CD14-positive monocyte (primary cell): ENCODE results near the gene L1TD1. TPM values are rescaled to one million over a fixed set of nuclear protein-coding genes. Genes with fewer than 3 reads are reported as not detected.

Experiments used
- DNase-seq, 3 donors: peaks; one replicate each; pipeline ENCODE4 v3.0.0-alpha.2; 2011 to 2022
- H2AFZ ChIP-seq: 2 replicates; pipeline ENCODE4 v1.6.0; 2012; ENCODE audit warnings: mild to moderate bottlenecking, low read depth, low read length, inconsistent platforms; ENCODE audit not compliant: insufficient read depth, poor library complexity, severe bottlenecking
- H3K27ac ChIP-seq, 2 donors: 1 replicate in 1 of 2; 2 replicates in 1 of 2; pipeline ENCODE4 v1.5.1; 2012 to 2013; ENCODE audit warnings: low read length in 2 of 2, control low read depth in 1 of 2, inconsistent platforms in 1 of 2, low read depth in 1 of 2, mild to moderate bottlenecking in 1 of 2
- H3K27me3 ChIP-seq, 2 donors: one replicate each; pipeline versions ENCODE4 v1.6.0 to v1.6.1; 2011 to 2013; ENCODE audit warnings: low read length in 2 of 2; ENCODE audit not compliant: control insufficient read depth in 2 of 2, insufficient read depth in 2 of 2
- H3K36me3 ChIP-seq, 2 donors: replicated peaks in 1 of 2; 1 replicate in 1 of 2; 2 replicates in 1 of 2; pipeline versions ENCODE4 v1.5.1 to v1.6.1; 2012 to 2013; ENCODE audit warnings: low read length in 2 of 2, control low read depth in 1 of 2, inconsistent platforms in 1 of 2, mild to moderate bottlenecking in 1 of 2; ENCODE audit not compliant: insufficient read depth in 2 of 2, control insufficient read depth in 1 of 2
- H3K4me1 ChIP-seq, 2 donors: 1 replicate in 1 of 2; 2 replicates in 1 of 2; pipeline versions ENCODE4 v1.5.1 to v1.6.1; 2012 to 2013; ENCODE audit warnings: low read length in 2 of 2, control low read depth in 1 of 2, inconsistent platforms in 1 of 2, mild to moderate bottlenecking in 1 of 2, moderate library complexity in 1 of 2; ENCODE audit not compliant: insufficient read depth in 2 of 2, control insufficient read depth in 1 of 2
- H3K4me2 ChIP-seq: replicated peaks from 2 replicates; pipeline ENCODE3; 2012; ENCODE audit warnings: low read length, moderate library complexity, mild to moderate bottlenecking; ENCODE audit not compliant: poor library complexity, severe bottlenecking; ENCODE audit errors: extremely low read depth
- H3K4me3 ChIP-seq, 3 experiments: fragments of 200-600 bp in 1 of 3; sonication (generic) in 1 of 3; replicated peaks in 1 of 3; 1 replicate in 2 of 3; 2 replicates in 1 of 3; pipeline ENCODE4 v1.5.1; 2011 to 2013; ENCODE audit warnings: low read length in 3 of 3, mild to moderate bottlenecking in 3 of 3, control low read depth in 2 of 3, low read depth in 2 of 3, inconsistent platforms in 1 of 3, moderate library complexity in 1 of 3
- H3K79me2 ChIP-seq: 2 replicates; pipeline ENCODE4 v1.6.0; 2012; ENCODE audit warnings: mild to moderate bottlenecking, control low read depth, inconsistent platforms, low read length, moderate library complexity; ENCODE audit not compliant: insufficient read depth
- H3K9ac ChIP-seq: 2 replicates; pipeline ENCODE4 v1.6.0; 2017; ENCODE audit warnings: low read length, mild to moderate bottlenecking; ENCODE audit not compliant: insufficient read depth, poor library complexity, severe bottlenecking
- H3K9me3 ChIP-seq, 2 donors: replicated peaks in 1 of 2; 1 replicate in 1 of 2; 2 replicates in 1 of 2; pipeline versions ENCODE4 v1.5.1 to v1.6.1; 2012 to 2013; ENCODE audit warnings: low read length in 2 of 2, control low read depth in 1 of 2; ENCODE audit not compliant: control insufficient read depth in 1 of 2, insufficient read depth in 1 of 2
- H4K20me1 ChIP-seq: 2 replicates; pipeline ENCODE4 v1.6.0; 2012; ENCODE audit warnings: mild to moderate bottlenecking, low read length, control low read depth, moderate library complexity; ENCODE audit not compliant: insufficient read depth
- H3K27ac Mint-ChIP-seq, 7 donors: one replicate each; pipeline ENCODE4 v1.8.0; 2020; ENCODE audit warnings: mild to moderate bottlenecking in 7 of 7, mixed read lengths in 7 of 7, moderate library complexity in 6 of 7, inconsistent platforms in 2 of 7
- H3K27me3 Mint-ChIP-seq, 3 donors: one replicate each; pipeline ENCODE4 v1.8.0; 2021 to 2022; ENCODE audit warnings: low read depth in 3 of 3, mild to moderate bottlenecking in 3 of 3, mixed read lengths in 3 of 3, moderate library complexity in 3 of 3, inconsistent platforms in 1 of 3
- H3K36me3 Mint-ChIP-seq, 2 donors: one replicate each; pipeline ENCODE4 v1.8.0; 2020; ENCODE audit warnings: mixed read lengths in 2 of 2, inconsistent platforms in 1 of 2, mild to moderate bottlenecking in 1 of 2
- H3K4me1 Mint-ChIP-seq: one replicate; pipeline ENCODE4 v1.8.0; 2020; ENCODE audit warnings: mild to moderate bottlenecking, mixed read lengths
- H3K4me3 Mint-ChIP-seq, 2 donors: one replicate each; pipeline ENCODE4 v1.8.0; 2020; ENCODE audit warnings: mild to moderate bottlenecking in 2 of 2, mixed read lengths in 2 of 2, moderate library complexity in 1 of 2
- H3K9me3 Mint-ChIP-seq, 7 donors: one replicate each; pipeline ENCODE4 v1.8.0; 2020 to 2022; ENCODE audit warnings: mixed read lengths in 7 of 7, mild to moderate bottlenecking in 6 of 7, moderate library complexity in 6 of 7, inconsistent platforms in 2 of 7
- WGBS: methylation state at CpG from one replicate; pipeline ENCODE4 v1.1.5; 2013; ENCODE audit warnings: missing lambda C conversion rate; ENCODE audit not compliant: insufficient coverage; 5-methylcytosine and 5-hydroxymethylcytosine counted together
- intact Hi-C, 2 donors: fragments of 100-400 bp; cut with micrococcal nuclease; formaldehyde crosslinking; loops; one replicate each; pipeline versions ENCODE4 v1.15.0 to v1.15.1; 2023
- polyA plus RNA-seq, 3 donors: library from polyadenylated mRNA; depleted of rRNA in 1 of 3; unstranded in 2 of 3; stranded (reverse) in 1 of 3; fragments of 300-500 nt in 2 of 3; fragments of >200 nt in 1 of 3; fragmentation: Illumina TruSeq in 2 of 3; gene quantifications; 1 replicate in 2 of 3; 2 replicates in 1 of 3; pipeline ENCODE4 v1.2.3, GENCODE V29; 2012 to 2021
- TF ChIP-seq, protein P1 (sequence below): fragments of 200-600 bp; IDR thresholded peaks from one replicate; pipeline ENCODE4 v1.8.0; 2022; ENCODE audit warnings: antibody characterized with exemption, mild to moderate bottlenecking

The L1TD1 gene
- polyA plus RNA-seq, 3 donors: 0.09 to 0.22 (median 0.12) TPM

DNA sequence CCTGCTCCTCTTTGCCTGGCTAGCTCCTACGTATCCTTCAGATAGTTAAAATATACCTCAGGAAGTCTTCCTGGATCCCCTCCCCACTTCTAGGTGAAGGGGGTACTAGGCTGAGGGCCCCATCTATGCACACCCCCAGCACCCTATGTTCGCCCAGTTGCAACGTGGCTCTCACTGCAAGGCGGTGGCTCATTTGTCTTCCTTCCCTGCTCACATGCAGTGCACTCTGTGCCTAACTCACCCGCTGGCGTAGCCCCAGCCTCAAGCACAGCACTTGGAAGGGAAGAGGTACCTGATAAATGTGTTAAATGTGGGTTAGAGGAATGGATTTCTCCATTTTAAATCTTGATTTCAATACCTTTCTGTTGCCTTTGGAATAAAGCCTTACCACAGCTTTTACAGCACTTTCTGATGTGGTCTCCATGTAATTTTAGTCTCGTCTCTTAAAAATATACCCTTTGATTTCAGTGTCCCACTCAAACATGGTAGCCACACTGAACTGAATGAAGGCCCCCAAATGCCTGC, 39.3 kb downstream of the L1TD1 start:
- Mint-ChIP-seq H3K4me3 (no peak overlapping the region), H3K36me3 (no peaks in the 10 kb centered on the region), H3K27ac (no peak overlapping the region), H3K4me1 (peaks cover 29% of the 10 kb centered on the region), H3K9me3 (peaks cover 0 to 3% (median 0%) of the 10 kb centered on the region in 7 donors), H3K27me3 (peaks cover 0 to 6% (median 5%) of the 10 kb centered on the region in 3 donors)
- no peak overlapping the region for H3K4me3 ChIP-seq
- H2AFZ ChIP-seq: no peak overlapping the region
- 96% methylated on average over 2 of the region's 7 CpGs for WGBS
- intact Hi-C loops: no loop called here
- no peaks in the 10 kb centered on the region for H3K79me2 ChIP-seq
- H3K27ac ChIP-seq: no peak overlapping the region
- TF ChIP-seq, protein P1, sequence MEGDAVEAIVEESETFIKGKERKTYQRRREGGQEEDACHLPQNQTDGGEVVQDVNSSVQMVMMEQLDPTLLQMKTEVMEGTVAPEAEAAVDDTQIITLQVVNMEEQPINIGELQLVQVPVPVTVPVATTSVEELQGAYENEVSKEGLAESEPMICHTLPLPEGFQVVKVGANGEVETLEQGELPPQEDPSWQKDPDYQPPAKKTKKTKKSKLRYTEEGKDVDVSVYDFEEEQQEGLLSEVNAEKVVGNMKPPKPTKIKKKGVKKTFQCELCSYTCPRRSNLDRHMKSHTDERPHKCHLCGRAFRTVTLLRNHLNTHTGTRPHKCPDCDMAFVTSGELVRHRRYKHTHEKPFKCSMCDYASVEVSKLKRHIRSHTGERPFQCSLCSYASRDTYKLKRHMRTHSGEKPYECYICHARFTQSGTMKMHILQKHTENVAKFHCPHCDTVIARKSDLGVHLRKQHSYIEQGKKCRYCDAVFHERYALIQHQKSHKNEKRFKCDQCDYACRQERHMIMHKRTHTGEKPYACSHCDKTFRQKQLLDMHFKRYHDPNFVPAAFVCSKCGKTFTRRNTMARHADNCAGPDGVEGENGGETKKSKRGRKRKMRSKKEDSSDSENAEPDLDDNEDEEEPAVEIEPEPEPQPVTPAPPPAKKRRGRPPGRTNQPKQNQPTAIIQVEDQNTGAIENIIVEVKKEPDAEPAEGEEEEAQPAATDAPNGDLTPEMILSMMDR: no peak
- H4K20me1 ChIP-seq: no peaks in the 10 kb centered on the region
- DNase-seq: no peak
- H3K36me3 ChIP-seq: no peaks in the 10 kb centered on the region
- no peak overlapping the region for H3K9ac ChIP-seq
- peaks cover 2 to 4% of the 10 kb centered on the region in 2 donors for H3K4me1 ChIP-seq
- no peak overlapping the region for H3K4me2 ChIP-seq
- H3K9me3 ChIP-seq: no peaks in the 10 kb centered on the region
- H3K27me3 ChIP-seq: no peaks in the 10 kb centered on the region

DNA sequence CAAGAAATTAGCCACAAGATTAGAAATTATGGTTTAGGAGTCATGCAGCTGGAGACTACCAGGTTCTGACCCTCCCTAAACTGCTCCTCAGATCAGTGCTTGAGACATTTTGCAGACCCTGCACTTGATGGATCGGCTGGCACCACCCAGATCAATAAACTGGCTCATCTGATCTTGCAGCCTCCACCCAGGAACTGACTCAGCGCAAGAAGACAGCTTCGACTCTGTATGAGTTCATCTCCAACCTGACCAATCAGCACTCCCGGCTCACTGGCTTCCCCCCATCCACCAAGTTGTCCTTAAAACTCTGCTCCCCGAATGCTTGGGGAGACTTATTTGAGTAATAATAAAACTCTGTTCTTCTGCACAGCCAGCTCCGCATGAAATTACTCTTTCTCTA, 40.0 kb downstream of the L1TD1 start:
- Histone ChIP-seq H3K4me2 (no peak overlapping the region), H4K20me1 (no peaks in the 10 kb centered on the region), H3K9ac (no peak overlapping the region), H3K27me3 (no peaks in the 10 kb centered on the region), H3K9me3 (no peaks in the 10 kb centered on the region), H3K27ac (no peak overlapping the region), H3K36me3 (no peaks in the 10 kb centered on the region), H2AFZ (no peak overlapping the region), H3K4me3 (no peak overlapping the region), H3K79me2 (no peaks in the 10 kb centered on the region), H3K4me1 (peaks cover 0 to 2% of the 10 kb centered on the region in 2 donors)
- H3K4me3 Mint-ChIP-seq: no peak overlapping the region
- 81% methylated on average over 2 of the region's 6 CpGs for WGBS
- peaks cover 0 to 6% (median 5%) of the 10 kb centered on the region in 3 donors for H3K27me3 Mint-ChIP-seq
- H3K9me3 Mint-ChIP-seq: peaks cover 0 to 3% (median 0%) of the 10 kb centered on the region in 7 donors
- no peak for DNase-seq
- no peaks in the 10 kb centered on the region for H3K36me3 Mint-ChIP-seq
- no peak overlapping the region for H3K27ac Mint-ChIP-seq
- peaks cover 25% of the 10 kb centered on the region for H3K4me1 Mint-ChIP-seq
- intact Hi-C loops: no loop called here
- TF ChIP-seq, protein P1: no peak
